Keratinocyte (primary cell): ENCODE results near the gene BAIAP2L2. TPM values are rescaled to one million over a fixed set of nuclear protein-coding genes. Genes with fewer than 3 reads are reported as not detected.
A peak's percentile ranks its signal among the peaks of the same experiment; 100 is the strongest.

Source experiments
- DNase-seq: peaks from one replicate; pipeline ENCODE4 v3.0.0-alpha.2; 2011; ENCODE audit warnings: low read depth, missing footprints, low spot score
- FAIRE-seq: peaks from 2 replicates; lab custom pipeline; 2011; peaks lifted over from hg19 to GRCh38; lab: Jason Lieb, UNC
- H2AFZ ChIP-seq: 2 replicates; pipeline ENCODE4 v1.6.0; 2012; ENCODE audit warnings: low read length, control low read depth, inconsistent platforms; ENCODE audit not compliant: control insufficient read depth
- H3K27ac ChIP-seq: 2 replicates; pipeline ENCODE4 v1.5.1; 2011; ENCODE audit warnings: low read length; ENCODE audit not compliant: control insufficient read depth, insufficient read depth
- H3K27me3 ChIP-seq: 3 replicates; pipeline ENCODE4 v1.6.0; 2011; ENCODE audit warnings: low read length; ENCODE audit not compliant: control insufficient read depth, insufficient read depth; ENCODE audit errors: extremely low read depth
- H3K36me3 ChIP-seq, 2 experiments: 2 replicates in 1 of 2; 3 replicates in 1 of 2; pipeline ENCODE4 v1.5.1; 2011; ENCODE audit warnings: low read length in 2 of 2, mild to moderate bottlenecking in 1 of 2; ENCODE audit not compliant: control insufficient read depth in 2 of 2, insufficient read depth in 2 of 2; ENCODE audit errors: extremely low read depth in 1 of 2
- H3K4me1 ChIP-seq: 3 replicates; pipeline ENCODE4 v1.5.1; 2011; ENCODE audit warnings: low read length; ENCODE audit not compliant: control insufficient read depth, insufficient read depth; ENCODE audit errors: extremely low read depth
- H3K4me2 ChIP-seq: 3 replicates; pipeline ENCODE4 v1.6.0; 2011; ENCODE audit warnings: low read depth, low read length; ENCODE audit not compliant: control insufficient read depth, insufficient read depth; ENCODE audit errors: extremely low read depth
- H3K4me3 ChIP-seq, 3 experiments: fragments of 200-600 bp in 1 of 3; sonication (generic) in 1 of 3; 2 replicates in 2 of 3; 3 replicates in 1 of 3; pipeline ENCODE4 v1.5.1; 2011 to 2016; ENCODE audit warnings: low read length in 3 of 3, mild to moderate bottlenecking in 3 of 3, control low read depth in 2 of 3, inconsistent platforms in 1 of 3, low read depth in 1 of 3, mixed read lengths in 1 of 3, mixed run types in 1 of 3, moderate library complexity in 1 of 3; ENCODE audit not compliant: control insufficient read depth in 2 of 3, insufficient read depth in 2 of 3; ENCODE audit errors: extremely low read depth in 1 of 3
- H3K79me2 ChIP-seq: 2 replicates; pipeline ENCODE4 v1.6.0; 2012; ENCODE audit warnings: low read length; ENCODE audit not compliant: control insufficient read depth, insufficient read depth
- H3K9ac ChIP-seq: 3 replicates; pipeline ENCODE4 v1.6.0; 2011; ENCODE audit warnings: low read length; ENCODE audit not compliant: control insufficient read depth, insufficient read depth; ENCODE audit errors: extremely low read depth
- H3K9me1 ChIP-seq: 3 replicates; pipeline ENCODE4 v1.6.0; 2011; ENCODE audit warnings: low read length; ENCODE audit not compliant: control insufficient read depth, insufficient read depth; ENCODE audit errors: extremely low read depth
- H3K9me3 ChIP-seq: 2 replicates; pipeline ENCODE4 v1.5.1; 2012; ENCODE audit warnings: low read depth, low read length; ENCODE audit not compliant: control insufficient read depth
- H4K20me1 ChIP-seq: 3 replicates; pipeline ENCODE4 v1.6.0; 2011; ENCODE audit warnings: low read length; ENCODE audit not compliant: control insufficient read depth, insufficient read depth; ENCODE audit errors: extremely low read depth
- CTCF ChIP-seq, 3 experiments: IDR thresholded peaks in 1 of 3; conservative IDR thresholded peaks in 1 of 3; optimal IDR thresholded peaks in 1 of 3; 2 replicates in 2 of 3; 3 replicates in 1 of 3; pipeline versions ENCODE3 to v1.5.1; 2011; ENCODE audit warnings: low read length in 3 of 3, mild to moderate bottlenecking in 3 of 3, moderate library complexity in 2 of 3, control low read depth in 1 of 3, inconsistent platforms in 1 of 3; ENCODE audit not compliant: insufficient read depth in 2 of 3; ENCODE audit errors: extremely low read depth in 1 of 3
- EZH2 ChIP-seq: IDR thresholded peaks from one replicate; pipeline ENCODE4 v1.6.1; 2012; ENCODE audit warnings: inconsistent platforms, mild to moderate bottlenecking, low read length, moderate library complexity
- dilution Hi-C: fragments of 300-500 bp; cut with MboI; formaldehyde crosslinking; loops from one replicate; pipeline ENCODE4 v1.7.0; 2020; ENCODE audit warnings: low sequenced_read_pairs; ENCODE audit not compliant: extremely low pct_ligation_motif_present
- polyA plus RNA-seq, 5 experiments: library from polyadenylated mRNA; depleted of rRNA in 3 of 5; stranded (reverse) in 3 of 5; stranded (forward) in 1 of 5; unstranded in 1 of 5; fragments of >200 nt; gene quantifications; 1 replicate in 1 of 5; 2 replicates in 3 of 5; 3 replicates in 1 of 5; pipeline versions ENCODE4 v1.2.1 to v1.2.3, GENCODE V29; 2011 to 2012; ENCODE audit warnings: missing spikeins in 2 of 5, low read depth in 1 of 5, low replicate concordance in 1 of 5

Gene BAIAP2L2
- polyA plus RNA-seq, 1 donor (not counting 4 experiments of a cell fraction or from before 2014, with no cell fraction given): 2.3 TPM

GRCh38 chr22:38089474-38089851 lies 21.0 kb downstream of the BAIAP2L2 start:
- no peak overlapping the region for H3K27ac ChIP-seq
- H3K36me3 ChIP-seq: no peaks in the 10 kb centered on the region
- no peaks in the 10 kb centered on the region for H3K9me3 ChIP-seq
- no peak overlapping the region for H3K4me3 ChIP-seq
- H3K4me2 ChIP-seq: no peak overlapping the region
- no peaks in the 10 kb centered on the region for H3K9me1 ChIP-seq
- peaks cover 3% of the 10 kb centered on the region for H3K4me1 ChIP-seq
- no peak overlapping the region for H2AFZ ChIP-seq
- no peaks in the 10 kb centered on the region for H4K20me1 ChIP-seq
- DNase-seq (no peak), FAIRE-seq (no peak)
- TF ChIP-seq EZH2 (no peak), CTCF (optimal IDR thresholded peaks at IDR 0.05 in 1 of 3, IDR thresholded peaks at IDR 0.05 in 1 of 3, conservative IDR thresholded peaks at IDR 0.05 in 1 of 3; ENCODE audit: extremely low read depth in 1 of 3, insufficient read depth in 2 of 3, low read length in 3 of 3) (no peak)
- no peaks in the 10 kb centered on the region for H3K79me2 ChIP-seq
- dilution Hi-C loops: no loop called here
- no peaks in the 10 kb centered on the region for H3K27me3 ChIP-seq
- no peak overlapping the region for H3K9ac ChIP-seq

GRCh38 chr22:38088629-38089473 lies 21.6 kb downstream of the BAIAP2L2 start:
- Histone ChIP-seq H3K27me3 (no peaks in the 10 kb centered on the region), H3K27ac (no peak overlapping the region), H3K9ac (peak overlapping the region; percentile 33), H3K36me3 (no peaks in the 10 kb centered on the region), H3K9me1 (no peaks in the 10 kb centered on the region), H4K20me1 (no peaks in the 10 kb centered on the region), H3K4me1 (peaks cover 3% of the 10 kb centered on the region), H3K9me3 (no peaks in the 10 kb centered on the region), H3K79me2 (no peaks in the 10 kb centered on the region), H3K4me2 (peak overlapping the region; percentile 70), H2AFZ (peak overlapping the region; percentile 59), H3K4me3 (peak overlapping the region; percentile 36 to 57 (median 53))
- peak; percentile 15 for DNase-seq
- TF ChIP-seq EZH2 (no peak), CTCF (optimal IDR thresholded peaks at IDR 0.05 in 1 of 3, IDR thresholded peaks at IDR 0.05 in 1 of 3, conservative IDR thresholded peaks at IDR 0.05 in 1 of 3; ENCODE audit: extremely low read depth in 1 of 3, insufficient read depth in 2 of 3, low read length in 3 of 3) (peak in 1 of 3 experiments; percentile 4)
- dilution Hi-C loops: no loop called here
- FAIRE-seq: no peak
